ENCODE measurements around the gene IDH3A. TPM values are rescaled to one million over a fixed set of nuclear protein-coding genes. Genes with fewer than 3 reads are reported as not detected.

Gene IDH3A
- total RNA-seq, 1 experiment from 2014 or later, result 40.2 TPM

GRCh38 chr15:78195735-78196201 lies 46.6 kb downstream of the IDH3A start:
- H3K9me3 ChIP-seq (ENCODE audit: control insufficient read depth, low read depth, low read length), result no peaks in the 10 kb centered on the region
- no peak overlapping the region for H4K5ac ChIP-seq (ENCODE audit: insufficient read length, low read depth, low read length)
- H3K79me1 ChIP-seq (ENCODE audit: insufficient read depth, low read depth, low read length, poor library complexity, severe bottlenecking), result no peaks in the 10 kb centered on the region
- Mint-ChIP-seq H3K9me3 (peaks cover 0 to 5% of the 10 kb centered on the region in 2 experiments; a peak in 2 of 5 replicates), H3K36me3 (ENCODE audit: insufficient read depth in 1 of 3, low read depth in 3 of 3) (peaks cover 0 to 2% (median 0%) of the 10 kb centered on the region in 3 experiments; a peak in 1 of 7 replicates), H3K27ac (no peak overlapping the region), H3K27me3 (ENCODE audit: low read depth) (no peaks in the 10 kb centered on the region; the same call in 1 of the 2 replicates), H3K4me3 (no peak overlapping the region), H3K4me1 (peaks cover 0 to 2% of the 10 kb centered on the region in 2 experiments; a peak in 2 of 4 replicates)
- no peak overlapping the region for H3K18ac ChIP-seq (ENCODE audit: insufficient read length, low read depth, low read length)
- no peak overlapping the region for H2BK5ac ChIP-seq (ENCODE audit: insufficient read length, low read length)
- no peak overlapping the region for H3K4ac ChIP-seq (ENCODE audit: low read depth, low read length)
- H4K20me1 ChIP-seq (ENCODE audit: control insufficient read depth, insufficient read depth, insufficient read length), result no peaks in the 10 kb centered on the region
- TF ChIP-seq CTCF (conservative IDR thresholded peaks at IDR 0.05), result peak; percentile 87
- no peak overlapping the region for H3K23ac ChIP-seq (ENCODE audit: insufficient read length, low read depth, low read length)
- H2AK5ac ChIP-seq (ENCODE audit: insufficient read length, low read length), result no peak overlapping the region
- no peaks in the 10 kb centered on the region for H3K79me2 ChIP-seq (ENCODE audit: insufficient read depth, low read length)
- H4K91ac ChIP-seq (ENCODE audit: insufficient read length, low read depth, low read length), result no peak overlapping the region
- H3K14ac ChIP-seq (ENCODE audit: insufficient read depth, low read length), result no peak overlapping the region
- no peak overlapping the region for H2BK20ac ChIP-seq (ENCODE audit: low read depth, low read length, poor library complexity, severe bottlenecking)
- H3K4me2 ChIP-seq (ENCODE audit: insufficient read depth, insufficient read length, low read length), result no peak overlapping the region
- H3K27me3 ChIP-seq (ENCODE audit: insufficient read depth, low read length), result no peaks in the 10 kb centered on the region
- no peak overlapping the region for H2BK12ac ChIP-seq (ENCODE audit: insufficient read length, low read depth, low read length)
- H2BK120ac ChIP-seq (ENCODE audit: low read depth, low read length, poor library complexity, severe bottlenecking), result no peak overlapping the region
- no peak overlapping the region for H2AFZ ChIP-seq (ENCODE audit: low read length)
- peak; percentile 65 for DNase-seq
- no peak overlapping the region for H3K27ac ChIP-seq (ENCODE audit: insufficient read length, low read depth, low read length)
- no peak overlapping the region for H3K9ac ChIP-seq (ENCODE audit: extremely low read depth, insufficient read length, low read length)
- H3T11ph ChIP-seq (ENCODE audit: low read length), result no peak overlapping the region
- no CpG with 5 or more reads among the region's 7 CpGs for WGBS (ENCODE audit: extremely low coverage, insufficient read length, low lambda C conversion rate)
- no peak overlapping the region for H4K8ac ChIP-seq (replicated peaks; ENCODE audit: insufficient read length, low read depth, low read length)
- no peak overlapping the region for H2BK15ac ChIP-seq (ENCODE audit: low read depth, low read length)
- H3K23me2 ChIP-seq (ENCODE audit: insufficient read length, low read depth, low read length, poor library complexity, severe bottlenecking), result no peaks in the 10 kb centered on the region
- no peak overlapping the region for H3K56ac ChIP-seq (ENCODE audit: insufficient read length, low read depth, low read length)
- no peaks in the 10 kb centered on the region for H3K4me1 ChIP-seq (ENCODE audit: insufficient read depth, low read length)
